Activated effector memory CD4-positive, alpha-beta T cell treated with Interleukin-2 at 50 U/mL for 16 hours (primary cell): ENCODE data around the gene SLC7A7.
"Not testable (repeated sequence)": the region's sequence is repeated elsewhere in the genome, so short reads cannot be mapped to it uniquely, and the experiment has no call there.

ENCODE experiments used
- DNase-seq: peaks from one replicate; pipeline ENCODE4 v3.0.0-alpha.2; 2020

The SLC7A7 gene

DNA sequence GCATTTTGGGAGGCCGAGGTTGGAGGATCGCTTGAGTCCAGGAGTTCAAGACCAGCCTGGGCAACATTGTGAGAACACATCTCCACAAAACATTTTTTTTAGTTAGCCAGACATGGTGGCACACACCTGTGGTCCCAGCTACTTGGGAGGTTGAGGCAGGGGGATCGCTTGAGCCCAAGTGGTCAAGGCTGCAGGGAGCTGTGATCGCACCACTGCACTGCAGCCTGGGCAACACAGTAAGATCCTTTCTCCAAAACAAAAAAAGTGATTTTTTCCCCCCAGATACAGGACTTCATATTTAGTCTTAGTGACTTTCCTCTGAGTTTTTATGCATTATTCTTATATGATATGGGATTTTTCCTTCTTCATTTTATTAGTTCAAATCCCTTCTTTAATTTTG is 28.6 kb downstream of the SLC7A7 start:
- DNase-seq, result no peak

DNA sequence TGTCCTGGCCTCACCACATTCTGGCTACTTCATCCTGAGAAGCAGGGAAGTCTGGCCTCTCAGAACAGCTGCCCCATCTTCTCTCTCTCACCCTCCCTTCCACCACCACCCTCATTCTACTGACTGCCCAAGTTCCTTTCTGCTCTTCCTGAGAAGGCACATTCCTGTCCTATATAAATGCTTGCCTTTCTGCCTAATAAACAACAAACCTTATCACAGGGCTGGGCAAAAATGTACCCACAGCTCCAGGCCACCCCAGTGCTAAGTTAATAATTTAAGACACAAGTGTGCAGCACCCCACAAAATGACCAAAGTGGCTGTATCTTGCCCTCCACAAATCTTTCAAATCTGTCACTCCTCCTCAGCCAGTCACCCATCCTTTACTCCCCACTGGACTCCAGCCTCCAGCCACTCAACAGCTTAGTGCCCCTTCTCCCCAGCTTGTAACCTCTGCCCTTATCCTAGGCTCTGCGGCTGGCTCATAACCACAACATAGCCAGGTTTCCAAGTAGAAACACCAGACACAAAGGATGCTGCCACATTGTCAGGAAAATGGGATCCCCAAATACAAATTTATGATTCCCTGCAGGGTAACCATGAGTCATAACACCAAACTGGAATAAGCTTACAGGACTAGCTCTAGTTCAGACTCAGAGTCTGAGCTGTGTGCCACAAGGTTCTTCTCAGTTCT is 33.8 kb downstream of the SLC7A7 start:
- DNase-seq, result no peak

DNA sequence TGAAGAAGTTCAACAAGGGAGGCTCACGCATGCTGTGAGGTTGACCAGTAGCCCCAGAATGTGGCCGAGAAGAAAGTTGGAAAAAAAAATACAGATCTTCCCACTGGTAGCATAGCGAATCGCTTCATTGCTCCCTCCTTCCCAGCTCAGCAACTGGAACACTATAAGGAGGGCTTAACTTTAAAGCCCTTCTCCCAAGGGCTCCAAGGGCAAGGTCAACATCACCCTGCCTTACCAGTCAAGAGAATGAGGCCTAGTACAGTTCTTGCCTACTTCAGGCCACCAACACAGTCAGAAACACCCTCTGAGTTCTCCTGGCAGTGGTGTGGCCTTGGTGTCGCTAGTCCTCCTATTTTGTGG is 34.3 kb downstream of the SLC7A7 start:
- DNase-seq, result no peak

DNA sequence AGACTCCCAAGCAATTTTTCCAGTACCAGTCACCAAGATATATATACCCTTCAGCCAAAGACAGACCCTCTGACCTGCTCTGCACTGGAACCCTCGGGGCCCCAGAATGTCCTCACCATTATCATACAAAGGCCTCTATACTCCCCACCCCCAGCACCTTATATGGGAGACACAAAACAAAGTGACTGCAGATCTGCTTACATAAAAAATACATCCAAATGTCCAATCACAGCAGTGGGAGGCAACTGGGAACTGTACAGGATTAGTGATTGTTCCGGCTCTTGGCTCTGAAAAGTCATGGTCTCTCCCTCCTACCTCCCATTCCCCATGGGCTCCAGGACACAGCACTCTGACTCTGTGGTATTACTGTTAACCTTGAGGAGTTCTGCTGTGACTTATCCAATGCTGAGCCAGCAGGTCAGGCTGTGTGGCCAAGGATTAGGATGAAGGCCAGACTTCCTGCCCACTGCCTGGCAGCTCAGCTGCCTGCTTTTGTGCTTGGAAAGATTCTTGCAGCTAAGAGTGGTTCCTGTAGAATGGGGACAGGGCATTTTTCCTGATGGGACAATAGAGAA is 35.0 kb downstream of the SLC7A7 start:
- no peak for DNase-seq

DNA sequence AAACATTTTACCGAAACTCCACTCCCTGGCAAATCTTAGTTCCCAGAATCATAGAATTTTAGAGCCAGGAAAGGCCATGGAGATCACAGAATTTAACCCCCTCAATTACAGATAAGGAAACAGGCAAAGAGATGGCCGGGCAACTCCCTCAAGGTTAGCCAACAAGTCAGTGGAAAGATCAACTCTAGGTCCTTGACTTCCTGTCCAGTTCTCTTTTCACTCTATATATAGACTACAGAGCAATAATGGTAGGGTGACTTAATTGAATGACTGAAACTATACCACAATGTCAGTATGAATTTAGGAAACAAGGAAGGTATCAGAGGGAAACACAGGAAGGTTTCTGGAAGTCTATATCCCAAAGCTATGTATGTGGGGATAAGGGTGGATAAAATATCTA is 37.2 kb downstream of the SLC7A7 start:
- DNase-seq, result no peak

DNA sequence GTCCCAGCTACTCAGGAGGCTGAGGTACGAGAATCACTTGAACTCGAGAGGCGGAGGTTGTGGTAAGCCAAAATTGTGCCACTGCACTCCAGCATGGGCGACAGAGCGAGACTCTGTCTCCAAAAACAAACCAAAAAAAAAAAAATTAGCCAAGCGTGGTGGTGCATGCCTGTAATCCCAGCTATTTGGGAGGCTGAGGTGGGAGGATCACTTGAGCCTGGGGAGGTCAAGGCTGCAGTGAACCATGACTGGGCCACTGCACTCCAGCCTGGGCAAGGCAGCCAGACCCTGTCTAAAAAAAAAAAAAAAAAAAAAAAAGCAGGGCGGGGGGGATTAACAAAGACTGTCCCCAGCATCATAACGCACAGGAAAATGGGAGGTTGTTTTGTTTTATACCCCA is 38.4 kb downstream of the SLC7A7 start:
- DNase-seq, result not testable (repeated sequence)

DNA sequence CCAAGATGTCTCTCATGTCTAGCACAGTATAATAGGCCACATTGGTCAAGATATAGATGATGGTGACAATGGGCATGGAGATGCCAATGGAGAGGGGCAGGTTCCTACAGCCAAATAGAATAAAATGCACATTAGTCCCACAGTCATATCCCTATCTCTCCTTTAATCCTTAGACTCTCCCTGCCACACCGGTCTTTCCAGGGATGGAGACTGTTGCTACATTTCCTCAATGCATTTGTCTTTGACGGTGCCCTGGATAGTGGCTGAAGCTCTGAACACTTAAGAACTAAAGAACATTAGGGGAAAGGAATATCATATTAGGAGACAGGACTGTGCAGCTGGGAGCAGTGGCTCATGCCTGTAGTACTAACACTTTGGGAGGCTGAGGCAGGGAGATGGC is 39.0 kb downstream of the SLC7A7 start:
- no peak for DNase-seq

DNA sequence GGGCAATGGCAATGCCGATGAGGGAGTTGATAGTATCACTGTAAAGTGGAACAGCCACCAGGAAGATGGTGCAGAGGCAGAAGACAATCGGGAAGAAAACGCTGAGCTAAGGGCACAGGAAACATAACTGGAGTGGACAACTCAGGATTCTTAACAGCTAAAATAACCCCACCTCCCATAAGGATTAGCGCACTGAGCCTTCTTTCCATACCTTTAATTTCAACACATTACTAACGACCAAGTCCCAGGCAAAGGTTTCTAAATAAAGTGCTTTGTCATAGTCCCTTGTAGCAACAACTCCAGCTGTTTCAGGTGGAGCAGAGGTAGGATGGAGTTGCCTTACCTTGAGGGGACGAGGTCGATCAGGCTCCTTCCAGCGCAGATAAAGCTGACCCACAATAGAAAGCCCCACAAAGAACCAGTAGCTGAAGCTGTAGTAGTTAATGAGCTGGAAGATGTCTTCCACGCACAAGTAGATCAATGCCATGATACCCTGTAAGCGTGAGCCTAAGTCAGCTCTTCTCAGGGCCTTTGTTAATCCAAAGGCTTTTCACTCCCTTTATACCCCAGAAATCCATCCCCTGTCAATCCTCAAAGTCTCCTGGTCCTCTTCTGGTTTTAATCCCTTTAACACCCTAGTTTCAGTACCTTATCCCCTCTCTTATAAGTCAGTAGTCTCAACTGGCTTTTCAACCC is 41.1 kb downstream of the SLC7A7 start:
- no peak for DNase-seq

DNA sequence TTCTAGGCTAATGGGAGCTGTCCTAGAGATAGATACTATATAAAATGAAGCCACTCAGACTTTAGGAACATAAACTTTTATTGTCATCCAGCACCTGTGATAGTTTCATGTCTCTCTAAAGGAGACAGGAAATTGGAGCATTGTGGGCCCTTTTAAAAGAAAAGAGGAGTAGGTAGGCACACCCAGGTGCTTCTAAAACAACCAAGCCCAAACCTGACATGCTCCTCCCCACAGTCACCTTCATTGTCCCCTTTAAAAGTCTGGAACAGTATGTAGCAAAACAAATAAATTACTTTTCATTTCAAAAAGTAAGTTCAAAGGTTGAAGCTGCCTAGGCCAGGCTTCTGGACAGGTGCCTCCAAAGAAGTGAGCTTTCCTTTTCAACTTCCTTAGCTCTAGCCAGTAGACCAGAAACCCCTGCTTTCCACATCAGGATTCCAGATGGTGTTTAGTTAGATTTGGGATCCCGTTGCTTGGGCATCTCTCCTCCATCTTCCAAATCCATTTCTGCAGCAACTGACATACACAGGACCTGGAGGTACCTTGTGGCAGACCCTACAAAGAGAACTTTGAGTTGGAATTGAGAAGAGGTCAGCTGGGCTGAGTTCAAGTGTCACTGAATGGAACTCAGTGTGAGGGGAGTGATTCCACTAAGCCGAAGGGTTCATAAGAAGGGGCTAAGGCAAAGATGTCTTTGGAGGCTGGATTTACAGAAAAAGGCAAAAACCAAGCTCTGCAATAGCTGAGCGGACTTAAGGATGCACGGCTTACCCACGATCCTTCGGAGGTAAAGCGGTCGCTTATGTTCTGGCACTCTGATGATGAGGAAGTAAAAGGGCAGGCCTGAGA is 41.8 kb downstream of the SLC7A7 start:
- DNase-seq, result no peak

DNA sequence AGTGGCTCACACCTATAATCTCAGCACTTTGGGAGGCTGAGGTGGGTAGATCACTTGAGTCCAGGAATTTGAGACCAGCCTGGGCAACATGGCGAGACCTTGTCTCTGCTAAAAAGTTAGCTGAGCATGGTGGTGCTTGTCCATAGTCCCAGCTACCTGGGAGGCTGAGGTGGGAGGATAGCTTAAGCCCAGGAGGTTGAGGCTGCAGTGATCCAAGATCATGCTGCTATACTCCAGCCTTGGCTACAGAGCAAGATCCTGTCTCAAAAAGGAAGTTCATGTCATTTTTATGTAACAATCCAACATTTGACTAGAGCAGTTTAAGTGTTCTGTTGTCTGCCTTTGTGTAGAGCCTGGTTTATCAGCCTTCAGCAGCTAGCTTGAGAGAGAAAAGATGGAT is 42.5 kb downstream of the SLC7A7 start:
- DNase-seq, result no peak

DNA sequence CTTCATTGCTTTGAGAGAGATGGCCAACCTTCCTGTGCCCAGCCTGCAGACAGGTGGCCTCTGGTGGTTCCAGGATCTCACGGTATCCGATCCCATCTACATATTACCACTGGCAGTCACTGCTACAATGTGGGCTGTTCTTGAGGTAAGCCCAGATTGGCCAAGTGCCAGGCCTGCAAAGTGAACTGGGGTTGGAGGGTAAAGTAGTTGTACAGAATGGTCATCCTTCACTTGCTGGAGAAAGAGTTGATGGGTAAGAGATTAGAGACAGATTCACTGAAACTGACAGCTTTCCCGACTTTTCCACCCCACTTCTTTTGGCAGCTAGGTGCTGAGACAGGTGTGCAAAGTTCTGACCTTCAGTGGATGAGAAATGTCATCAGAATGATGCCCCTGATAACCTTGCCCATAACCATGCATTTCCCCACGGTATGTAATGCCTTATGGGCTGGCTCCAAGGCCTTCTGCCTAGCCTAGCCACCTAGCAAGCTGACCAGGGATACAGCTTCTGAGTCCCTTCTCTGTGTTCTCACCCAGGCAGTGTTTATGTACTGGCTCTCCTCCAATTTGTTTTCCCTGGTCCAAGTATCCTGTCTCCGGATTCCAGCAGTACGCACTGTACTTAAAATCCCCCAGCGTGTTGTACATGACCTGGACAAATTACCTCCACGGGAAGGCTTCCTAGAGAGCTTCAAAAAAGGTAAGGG is 44.6 kb downstream of the SLC7A7 start:
- no peak for DNase-seq

DNA sequence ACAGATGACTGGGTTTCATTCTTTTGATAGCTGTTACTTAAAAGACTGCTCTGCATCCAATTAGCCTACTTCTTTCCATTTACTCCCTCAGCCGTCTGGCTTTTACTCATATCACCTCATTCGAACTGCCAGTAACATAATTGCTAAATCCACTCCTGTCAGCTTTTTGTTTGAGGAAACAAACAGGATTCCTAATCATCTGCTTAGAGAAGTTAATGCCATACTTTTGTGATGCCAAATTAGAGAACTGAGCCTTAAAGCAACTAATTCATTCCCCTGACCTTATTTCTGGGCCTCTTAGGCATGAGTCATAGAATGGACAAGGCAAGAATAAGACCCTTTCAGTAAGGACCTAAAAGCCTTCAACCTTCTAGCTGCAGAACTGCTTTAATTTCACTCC is 45.9 kb downstream of the SLC7A7 start:
- no peak for DNase-seq

DNA sequence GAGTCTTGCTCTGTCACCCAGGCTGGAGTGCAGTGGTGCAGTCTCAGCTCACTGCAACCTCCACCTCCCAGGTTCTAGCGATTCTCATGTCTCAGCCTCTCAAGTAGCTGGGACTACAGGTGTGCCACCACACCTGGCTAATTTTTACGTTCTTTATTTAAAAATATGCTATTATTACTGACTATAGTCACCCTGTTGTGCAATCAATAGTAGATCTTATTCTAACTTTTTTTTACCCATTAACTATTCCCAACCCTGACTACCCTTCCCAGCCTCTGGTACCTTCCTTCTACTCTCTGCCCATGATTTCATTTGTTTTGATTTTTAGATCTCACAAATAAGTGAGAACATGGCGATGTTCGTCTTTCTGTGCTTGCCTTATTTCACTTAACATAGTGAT is 46.3 kb downstream of the SLC7A7 start:
- DNase-seq, result no peak

DNA sequence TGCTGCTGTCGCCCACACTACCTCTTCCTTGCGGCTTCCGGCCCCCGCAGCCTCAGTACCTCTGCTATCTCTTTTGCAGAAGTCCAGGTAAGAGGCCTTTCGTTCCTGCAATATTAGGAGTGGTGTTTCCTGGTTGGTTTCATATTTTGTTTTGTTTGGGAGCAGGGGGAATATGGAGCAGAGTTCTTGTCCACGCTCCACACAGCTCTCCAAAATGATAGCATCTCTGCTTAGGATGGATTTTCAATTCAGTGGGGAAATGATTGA is 48.0 kb downstream of the SLC7A7 start:
- no peak for DNase-seq

DNA sequence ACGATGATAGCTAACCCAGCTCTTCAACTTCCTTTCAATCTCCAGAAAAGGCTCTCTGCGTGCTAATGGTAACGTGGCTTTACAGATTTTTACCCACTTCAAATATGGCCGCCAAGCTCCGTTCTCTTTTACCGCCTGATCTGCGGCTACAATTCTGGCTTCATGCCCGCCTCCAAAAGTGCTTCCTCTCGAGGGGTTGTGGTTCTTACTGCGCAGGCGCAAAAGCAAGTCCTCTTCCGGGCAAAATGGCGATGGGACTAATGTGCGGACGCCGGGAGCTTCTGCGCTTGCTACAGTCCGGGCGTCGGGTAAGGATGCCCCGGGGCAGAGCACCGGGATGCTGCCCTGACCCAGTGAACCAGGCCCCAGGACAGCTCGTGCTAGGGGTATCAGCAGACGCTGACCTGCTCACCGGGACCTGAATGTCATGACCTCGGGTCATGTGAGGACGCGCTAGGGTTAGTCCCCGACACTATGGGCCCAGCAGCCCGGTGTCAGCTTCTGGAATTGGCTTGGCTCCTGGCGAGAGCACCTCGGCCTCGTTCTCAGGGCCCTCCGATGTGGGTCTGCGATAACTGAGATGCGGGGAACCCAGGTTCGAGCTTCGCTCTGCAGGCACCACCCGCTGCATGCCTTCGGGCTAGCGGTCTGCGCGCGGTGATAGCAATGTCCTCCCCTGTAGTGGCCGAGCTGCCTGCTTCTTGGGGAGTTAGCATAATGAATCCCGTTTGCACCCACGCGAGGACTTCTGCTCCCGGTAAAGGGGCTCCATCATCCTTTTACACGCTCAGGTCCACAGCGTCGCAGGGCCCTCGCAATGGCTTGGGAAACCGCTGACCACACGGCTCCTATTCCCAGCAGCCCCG is 48.5 kb downstream of the SLC7A7 start, which contains the start of gene OXA1L:
OXA1L (plus strand) TSS at position 232 of the 866 bp plus-strand sequence; CDS start at position 246, 14 bp downstream.
- peak; percentile 90 for DNase-seq

DNA sequence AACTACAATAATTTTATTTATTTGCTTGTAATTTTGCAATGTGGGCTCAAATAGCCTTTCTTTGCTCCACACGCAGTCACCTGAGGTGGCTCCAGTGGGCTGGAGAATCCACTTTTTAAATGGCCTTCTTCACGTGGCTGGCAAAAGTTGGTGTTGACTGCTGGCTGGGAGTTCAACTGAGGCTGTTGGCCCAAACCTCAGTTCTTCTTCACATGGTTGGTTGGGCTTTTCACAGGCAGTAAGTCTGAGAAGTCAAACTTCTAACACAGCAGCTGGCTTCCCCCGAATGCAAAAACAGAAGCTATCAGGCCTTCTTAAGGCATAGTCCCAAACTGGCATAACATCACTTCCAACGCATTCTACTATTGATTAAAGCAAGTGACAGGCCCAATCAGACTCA is 50.9 kb downstream of the SLC7A7 start:
- DNase-seq, result no peak

DNA sequence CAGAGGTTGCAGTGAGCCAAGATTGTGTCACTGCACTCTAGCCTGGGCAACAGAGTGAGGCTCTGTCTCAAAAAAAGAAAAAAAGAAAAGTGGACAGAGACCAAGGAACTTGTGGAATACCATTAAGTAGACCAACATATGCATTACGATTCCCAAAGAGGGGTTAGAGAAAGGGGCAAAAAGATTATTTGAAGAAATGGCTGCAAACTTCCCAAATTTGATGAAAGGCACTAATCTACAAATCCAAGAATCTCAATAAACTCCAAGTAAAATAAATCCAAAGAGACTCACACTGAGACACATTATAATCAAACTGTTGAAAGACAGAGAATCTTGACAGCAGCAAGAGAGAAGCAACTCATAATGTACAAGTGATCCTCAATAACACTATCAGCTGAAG is 53.5 kb downstream of the SLC7A7 start:
- DNase-seq, result no peak

DNA sequence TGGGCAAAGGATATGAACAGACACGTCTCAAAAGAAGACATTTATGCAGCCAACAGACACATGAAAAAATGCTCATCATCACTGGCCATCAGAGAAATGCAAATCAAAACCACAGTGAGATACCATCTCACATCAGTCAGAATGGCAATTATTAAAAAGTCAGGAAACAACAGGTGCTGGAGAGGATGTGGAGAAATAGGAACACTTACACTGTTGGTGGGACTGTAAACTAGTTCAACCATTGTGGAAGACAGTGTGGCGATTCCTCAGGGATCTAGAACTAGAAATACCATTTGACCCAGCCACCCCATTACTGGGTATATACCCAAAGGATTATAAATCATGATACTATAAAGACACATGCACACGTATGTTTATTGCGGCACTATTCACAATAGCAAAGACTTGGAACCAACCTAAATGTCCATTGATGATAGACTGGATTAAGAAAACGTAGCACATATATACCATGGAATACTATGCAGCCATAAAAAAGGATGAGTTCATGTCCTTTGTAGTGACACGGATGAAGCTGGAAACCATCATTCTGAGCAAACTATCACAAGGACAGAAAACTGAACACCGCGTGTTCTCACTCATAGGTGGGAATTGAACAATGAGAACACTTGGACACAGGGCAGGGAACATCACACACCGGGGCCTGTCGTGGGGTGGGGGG is 57.1 kb downstream of the SLC7A7 start:
- DNase-seq, result not testable (repeated sequence)

DNA sequence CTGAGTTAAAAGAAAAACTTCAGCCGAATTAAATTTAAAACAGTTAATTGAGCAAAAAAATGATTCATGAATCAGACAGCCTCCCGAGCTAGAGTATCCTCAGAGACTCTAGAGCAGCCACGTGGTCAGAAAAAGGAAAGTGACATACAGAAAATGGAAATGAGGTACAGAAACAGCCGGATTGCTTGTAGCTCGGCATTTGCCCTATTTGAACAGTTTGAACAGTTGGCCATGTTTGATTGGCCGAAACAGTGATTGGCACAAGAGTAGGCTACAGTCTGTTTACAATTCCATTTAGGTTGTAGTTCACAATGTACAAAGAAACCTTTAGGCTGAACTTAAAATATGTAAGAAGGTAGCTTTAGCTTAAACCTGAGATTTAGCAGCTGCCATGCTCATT is 61.6 kb downstream of the SLC7A7 start:
- DNase-seq, result no peak

DNA sequence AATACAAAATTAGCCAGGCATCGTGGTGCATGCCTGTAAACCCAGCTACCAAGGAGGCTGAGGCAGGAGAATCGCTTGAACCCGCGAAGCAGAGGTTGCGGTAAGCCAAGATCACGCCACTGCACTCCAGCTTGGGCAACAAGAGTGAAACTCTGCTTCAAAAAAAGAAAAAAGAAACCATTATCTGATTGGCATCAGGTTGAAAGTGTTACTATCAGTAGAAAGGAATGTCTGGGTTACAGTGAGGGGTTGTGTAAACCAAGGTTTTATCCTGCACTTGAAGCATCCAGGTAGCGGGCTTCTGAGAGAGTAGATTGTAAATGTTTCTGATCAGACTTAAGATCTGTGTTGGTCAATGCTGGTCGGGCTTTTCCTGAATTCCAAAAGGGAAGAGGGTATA is 62.8 kb downstream of the SLC7A7 start:
- DNase-seq, result no peak

DNA sequence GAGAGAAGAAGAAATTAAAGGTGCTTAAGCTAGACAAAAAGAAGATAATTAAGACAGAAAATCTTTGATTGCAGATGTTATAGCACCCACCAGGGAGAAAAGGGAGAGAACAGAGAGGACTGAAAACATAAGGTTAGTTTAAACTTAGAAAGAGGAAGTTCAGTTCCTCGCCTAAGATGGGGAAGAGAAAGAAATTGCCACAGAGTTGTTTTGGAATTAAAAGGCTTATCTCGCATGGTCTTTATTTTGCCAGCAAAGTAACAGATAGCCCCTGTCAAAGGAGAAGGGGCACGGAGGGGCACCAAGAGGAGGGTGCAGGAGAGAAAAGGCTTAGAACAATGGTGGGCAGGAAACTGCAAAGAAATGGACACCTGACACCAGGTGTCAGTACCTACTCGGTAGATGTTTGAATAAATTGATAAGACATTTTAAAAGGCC is 66.6 kb downstream of the SLC7A7 start:
- no peak for DNase-seq
